ENCODE measurements around the gene EHBP1L1. TPM values are rescaled to one million over a fixed set of nuclear protein-coding genes. Genes with fewer than 3 reads are reported as not detected.
A peak's percentile ranks its signal among the peaks of the same experiment; 100 is the strongest.

The EHBP1L1 gene
- total RNA-seq, 2 experiments from 2014 or later = 59.7 to 71.6 TPM

- no peak overlapping the region for H2AFZ ChIP-seq (ENCODE audit: low read length)
- peaks cover 20% of the 10 kb centered on the region for H3K4me1 ChIP-seq (ENCODE audit: insufficient read depth, low read length, poor library complexity, severe bottlenecking)
- ChIA-PET POLR2A (interaction anchor here (0.7 kb wide), 1 partner anchor 46 kb away, joined by 3 read pairs; no protein-coding TSS in a partner anchor), CTCF (ENCODE audit: unreplicated experiment) (interaction anchor here (0.5 kb wide), 3 partner anchors 9 to 264 kb away, joined by 3 to 4 read pairs (median 3); partner anchors contain the start of gene SCYL1)
- H3K9me2 ChIP-seq (ENCODE audit: insufficient read depth, low read length) = no peaks in the 10 kb centered on the region
- peak overlapping the region; percentile 85 for H3K4me2 ChIP-seq (ENCODE audit: low read length)
- H3K4me3 ChIP-seq (ENCODE audit: low read depth, low read length, poor library complexity, severe bottlenecking) = peak overlapping the region; percentile 71
- no peaks in the 10 kb centered on the region for H4K20me1 ChIP-seq (ENCODE audit: insufficient read depth, low read length)
- no peaks in the 10 kb centered on the region for H3K79me2 ChIP-seq (ENCODE audit: insufficient read depth, low read depth, low read length)
- no peaks in the 10 kb centered on the region for H3K9me3 ChIP-seq (ENCODE audit: low read length)
- no peak overlapping the region for H3K27ac ChIP-seq (ENCODE audit: low read depth, low read length, poor library complexity, severe bottlenecking)
- intact Hi-C loops (cut with micrococcal nuclease; ENCODE audit: unreplicated experiment) = no loop called here
- no peak for TF ChIP-seq EZH2phosphoT487 (IDR thresholded peaks at IDR 0.05; ENCODE audit: borderline replicate concordance, low read depth, low read length)
- no peak for DNase-seq (ENCODE audit: low spot score)
- BruUV-seq (replicated peaks) = no TSS peak
- H3K36me3 ChIP-seq (ENCODE audit: insufficient read depth, low read length) = peaks cover 11% of the 10 kb centered on the region; the same call in 1 of the 2 replicates
Measured at GRCh38 chr11:65538915-65539743, 36.7 kb upstream of the EHBP1L1 start.

GRCh38 chr11:65539744-65540289 lies 36.0 kb upstream of the EHBP1L1 start:
- peak; percentile 36 for DNase-seq (ENCODE audit: low spot score)
- no TSS peak for BruUV-seq (replicated peaks)
- Histone ChIP-seq H3K36me3 (ENCODE audit: insufficient read depth, low read length) (peaks cover 11% of the 10 kb centered on the region; the same call in 1 of the 2 replicates), H3K79me2 (ENCODE audit: insufficient read depth, low read depth, low read length) (no peaks in the 10 kb centered on the region), H2AFZ (ENCODE audit: low read length) (peak overlapping the region; percentile 48; the same call in 1 of the 2 replicates), H3K9me2 (ENCODE audit: insufficient read depth, low read length) (no peaks in the 10 kb centered on the region), H3K4me2 (ENCODE audit: low read length) (peak overlapping the region; percentile 85), H3K4me1 (ENCODE audit: insufficient read depth, low read length, poor library complexity, severe bottlenecking) (peaks cover 20% of the 10 kb centered on the region), H3K4me3 (ENCODE audit: low read depth, low read length, poor library complexity, severe bottlenecking) (peak overlapping the region; percentile 71), H4K20me1 (ENCODE audit: insufficient read depth, low read length) (no peaks in the 10 kb centered on the region), H3K27ac (ENCODE audit: low read depth, low read length, poor library complexity, severe bottlenecking) (peak overlapping the region; percentile 61), H3K9me3 (ENCODE audit: low read length) (no peaks in the 10 kb centered on the region)
- POLR2A ChIA-PET = interaction anchor here (0.6 to 0.9 kb wide), 3 partner anchors 16 to 122 kb away, joined by 3 to 6 read pairs (median 3); no protein-coding TSS in a partner anchor
- TF ChIP-seq EZH2phosphoT487 (IDR thresholded peaks at IDR 0.05; ENCODE audit: borderline replicate concordance, low read depth, low read length) = no peak
- TF ChIP-seq CTCF (conservative IDR thresholded peaks at IDR 0.05; ENCODE audit: low read length) = peak; percentile 72
- intact Hi-C loops (cut with micrococcal nuclease; ENCODE audit: unreplicated experiment) = loop anchor here (1.0 to 2.0 kb wide), 4 partner anchors 12 to 75 kb away; partner anchors contain the start of genes MAP3K11, PCNX3 and ZNRD2
- CTCF ChIA-PET (ENCODE audit: unreplicated experiment) = interaction anchor here (0.5 kb wide), 2 partner anchors 15 to 264 kb away, joined by 3 to 4 read pairs; partner anchors contain the start of gene SCYL1

Measured in OCI-LY7 (cell line).